ENCODE measurements around the gene SLC7A9. TPM values are rescaled to one million over a fixed set of nuclear protein-coding genes. Genes with fewer than 3 reads are reported as not detected.
"Not testable (repeated sequence)": the region's sequence is repeated elsewhere in the genome, so short reads cannot be mapped to it uniquely, and the experiment has no call there.

SLC7A9 gene
- total RNA-seq, 1 donor from 2014 or later = not detected

DNA sequence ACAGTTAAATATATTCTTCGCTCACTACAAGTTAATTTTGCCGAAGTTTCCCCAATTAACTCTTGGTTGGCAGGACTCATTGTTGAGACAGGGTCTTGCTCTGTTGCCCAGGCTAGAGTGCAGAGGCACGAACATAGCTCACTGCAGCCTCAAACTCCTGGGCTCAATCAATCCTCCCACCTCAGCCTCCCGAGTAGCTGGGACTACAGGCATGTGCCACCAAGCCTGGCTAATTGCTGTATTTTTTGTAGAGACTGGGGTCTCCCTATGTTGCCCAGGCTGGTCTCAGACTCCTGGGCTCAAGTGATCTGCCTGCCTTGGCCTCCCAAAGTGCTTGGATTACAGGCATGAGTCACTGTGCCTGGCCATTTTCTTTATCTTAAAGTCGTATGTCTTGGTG is 15.7 kb upstream of the SLC7A9 start:
- DNase-seq (ENCODE audit: low read depth) = not testable (repeated sequence)

DNA sequence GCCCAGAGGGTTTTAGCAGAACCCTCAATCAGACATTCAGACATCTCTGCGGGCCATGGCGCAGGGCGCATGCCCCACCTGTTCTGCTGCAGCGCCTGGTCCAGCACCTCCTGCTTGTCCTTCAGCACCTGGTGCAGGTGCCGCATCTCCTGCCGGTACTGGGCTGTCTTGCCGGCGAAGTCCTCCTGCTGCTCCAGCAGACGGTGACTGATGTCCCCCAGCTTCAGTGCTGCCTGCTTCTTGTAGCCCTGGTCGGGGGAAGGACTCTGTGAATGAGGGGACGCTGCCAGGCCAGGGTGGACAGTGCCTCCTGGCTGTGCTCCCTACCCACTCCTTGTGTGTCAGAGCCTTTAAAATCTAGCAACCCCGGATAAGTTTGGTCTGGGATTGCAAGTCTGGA is 12.2 kb upstream of the SLC7A9 start:
- no peak for DNase-seq (ENCODE audit: low read depth)

DNA sequence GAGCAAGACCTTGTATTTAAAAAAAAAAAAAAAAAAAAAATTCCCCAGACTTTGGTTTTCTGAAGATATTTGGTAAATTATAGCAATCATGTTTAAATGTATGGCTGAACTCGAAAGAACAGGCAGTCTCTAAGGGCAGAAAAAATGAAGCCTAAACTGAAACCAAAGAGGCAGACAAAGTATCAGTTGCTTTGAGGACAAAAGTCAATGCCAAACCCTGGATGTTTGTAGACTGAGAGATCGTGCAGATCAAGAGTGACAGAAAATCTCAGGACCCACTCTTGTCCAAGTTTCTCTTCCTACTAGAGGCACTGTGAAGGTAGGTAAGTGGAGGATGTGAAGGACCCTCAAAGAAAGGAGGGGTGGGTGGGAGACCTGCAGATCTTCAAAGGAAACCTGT is 11.1 kb upstream of the SLC7A9 start:
- no peak for DNase-seq (ENCODE audit: low read depth)

DNA sequence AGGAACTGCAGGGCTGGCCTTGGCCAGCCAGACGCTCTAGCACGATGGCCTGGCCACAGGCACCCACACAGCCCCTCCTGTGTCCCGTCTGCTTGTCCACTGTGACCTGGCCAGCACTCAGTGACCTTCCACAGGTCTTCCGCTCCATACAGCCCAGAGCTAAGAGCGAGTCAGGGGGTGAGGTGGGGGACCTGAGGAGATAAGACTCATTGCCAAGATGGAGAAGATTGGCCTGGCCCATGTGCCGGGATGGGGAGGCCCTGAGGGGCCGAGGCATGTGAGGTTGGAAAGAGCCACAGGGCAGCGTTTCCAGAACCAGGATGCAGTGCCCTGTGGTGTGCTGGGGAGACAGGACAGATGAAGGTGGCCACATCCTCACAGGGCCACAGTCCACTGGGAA is 10.2 kb upstream of the SLC7A9 start:
- no peak for DNase-seq (ENCODE audit: low read depth)

DNA sequence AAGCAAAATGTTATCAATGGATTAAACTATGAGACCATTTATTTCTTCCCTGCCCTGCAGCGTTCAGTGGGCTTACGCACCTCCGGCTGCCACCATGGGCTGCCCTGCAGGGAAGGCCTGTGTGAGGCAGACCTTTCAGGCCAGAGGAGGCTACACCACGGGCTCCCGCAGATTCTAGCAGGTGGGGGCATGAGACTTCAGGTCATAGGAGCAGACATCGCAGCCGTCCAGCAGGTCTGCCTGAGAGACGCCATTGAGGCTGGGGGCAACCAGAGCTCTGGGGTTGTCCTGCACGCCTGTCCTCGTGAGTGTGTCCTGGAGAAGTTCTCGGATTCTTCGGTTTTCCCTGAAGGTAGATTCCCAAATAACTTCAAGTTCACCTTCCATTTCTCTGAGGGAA is 9.4 kb upstream of the SLC7A9 start:
- no peak for DNase-seq (ENCODE audit: low read depth)

GRCh38 chr19:32877977-32878745 is 8.6 kb upstream of the SLC7A9 start:
- peak; percentile 28 for DNase-seq (ENCODE audit: low read depth)

DNA sequence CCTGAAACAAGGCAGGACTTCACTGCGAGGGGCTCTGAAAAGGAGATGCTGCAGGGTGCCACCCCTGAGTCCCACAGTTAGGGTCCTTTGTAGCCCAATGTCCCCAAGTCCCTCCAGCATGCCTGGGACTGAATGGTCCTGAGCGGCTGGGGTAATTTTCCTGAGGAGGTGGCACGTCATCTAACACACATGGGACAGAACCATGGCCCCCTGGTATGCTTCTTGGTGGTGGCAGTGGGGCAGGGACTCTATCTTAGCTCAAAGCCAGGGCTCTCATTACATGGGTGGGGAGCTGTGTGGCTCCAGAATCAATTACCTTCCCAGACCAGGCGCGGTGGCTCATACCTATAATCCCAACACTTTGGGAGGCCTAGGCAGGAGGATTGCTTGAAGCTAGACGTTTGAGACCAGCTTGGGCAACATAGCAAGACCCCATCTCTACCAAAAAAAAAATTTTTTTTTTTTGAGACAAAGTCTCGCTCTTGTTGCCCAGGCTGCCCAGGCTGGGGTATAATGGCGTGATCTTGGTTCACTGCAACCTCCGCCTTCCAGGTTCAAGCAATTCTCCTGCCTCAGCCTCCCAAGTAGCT is 7.9 kb upstream of the SLC7A9 start:
- DNase-seq (ENCODE audit: low read depth) = no peak

DNA sequence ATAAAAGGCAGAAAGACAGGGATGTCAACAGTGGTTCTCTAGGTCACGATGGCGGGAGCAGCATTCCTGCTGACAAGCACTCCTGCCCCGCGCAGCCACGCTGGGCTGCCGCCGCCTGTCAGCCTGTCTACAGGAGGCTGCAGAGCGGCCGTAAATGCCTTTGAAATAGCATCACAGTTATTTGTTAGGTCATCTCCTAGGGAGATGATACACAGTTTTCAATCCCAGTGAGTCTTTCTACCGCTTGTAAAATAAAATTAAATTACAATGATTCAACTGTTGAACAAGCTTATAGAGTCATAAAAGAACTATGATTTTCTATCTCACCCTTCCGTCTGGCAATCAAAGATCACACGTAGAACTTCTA is 7.3 kb upstream of the SLC7A9 start:
- no peak for DNase-seq (ENCODE audit: low read depth)

DNA sequence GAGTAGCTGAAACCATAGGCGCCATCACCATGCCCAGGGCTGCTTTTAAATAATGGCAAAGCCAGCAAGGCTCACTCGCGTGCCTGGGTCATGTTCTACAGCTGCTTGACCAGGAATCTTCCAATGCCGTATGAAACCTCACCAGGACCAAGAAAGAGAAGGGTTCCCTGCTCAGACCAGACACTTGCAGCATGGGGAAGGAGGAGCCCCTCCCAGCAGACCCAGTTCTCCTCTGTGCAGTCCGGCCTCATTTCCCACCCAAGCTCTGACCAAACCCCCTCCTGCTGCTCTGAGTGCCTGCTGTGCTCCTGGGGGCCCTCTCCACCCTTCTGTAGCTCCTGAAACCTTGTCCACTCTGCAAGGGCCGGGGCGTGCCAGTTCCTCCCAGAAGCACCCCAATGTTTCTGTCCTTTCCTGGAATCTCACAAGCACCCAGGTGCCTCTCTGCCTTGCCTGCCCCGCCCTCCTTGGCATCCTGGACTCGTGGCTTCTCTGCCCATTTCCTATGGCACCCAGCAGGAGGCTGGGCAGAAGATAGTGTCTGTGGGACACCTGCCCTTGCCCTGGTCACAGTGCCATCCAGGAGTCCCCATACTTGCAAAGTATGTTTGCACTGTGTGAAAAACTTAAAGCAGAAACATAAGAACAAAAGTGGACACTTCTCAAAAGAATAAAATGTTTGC is 6.8 kb upstream of the SLC7A9 start:
- no peak for DNase-seq (ENCODE audit: low read depth)

DNA sequence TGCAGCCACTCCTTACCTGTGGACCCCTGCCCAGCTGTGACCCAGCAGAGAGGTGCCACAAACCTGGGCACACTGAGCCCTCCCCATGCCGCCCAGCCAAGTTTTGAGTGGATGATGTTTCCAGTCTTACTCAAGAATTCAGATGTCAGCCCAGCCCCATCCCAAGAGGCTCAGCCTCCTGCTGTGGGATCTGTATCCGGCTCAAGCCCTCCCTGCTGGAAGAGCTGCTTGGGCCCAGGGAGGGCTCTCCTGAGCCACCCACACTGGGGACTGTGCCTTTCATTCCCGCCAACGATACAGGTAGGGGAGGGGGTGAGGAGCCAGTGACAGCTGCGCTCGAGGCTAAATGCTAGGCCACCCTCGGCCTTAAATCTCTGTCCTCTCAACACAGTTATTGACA is 5.9 kb upstream of the SLC7A9 start:
- DNase-seq (ENCODE audit: low read depth) = no peak

DNA sequence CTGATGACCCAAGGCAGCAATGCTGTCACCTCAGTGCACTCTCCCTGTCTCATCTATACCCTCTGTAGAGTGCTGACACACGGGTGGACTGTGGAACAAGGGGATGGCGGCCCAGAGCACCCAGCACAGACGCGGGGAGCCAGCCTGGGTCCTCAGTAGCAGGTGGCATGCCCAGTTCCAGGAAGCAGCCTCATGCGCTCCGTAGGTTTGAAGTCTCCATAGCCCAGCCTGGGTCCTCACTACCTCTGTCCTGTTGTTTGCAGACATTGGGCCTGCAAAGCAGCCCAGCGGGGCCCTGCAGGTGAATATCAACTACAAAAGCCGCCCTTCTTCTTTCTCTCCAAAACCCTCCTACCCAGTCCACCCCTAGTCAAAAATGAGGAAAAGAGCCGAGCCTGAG is 5.0 kb upstream of the SLC7A9 start:
- DNase-seq (ENCODE audit: low read depth) = no peak

DNA sequence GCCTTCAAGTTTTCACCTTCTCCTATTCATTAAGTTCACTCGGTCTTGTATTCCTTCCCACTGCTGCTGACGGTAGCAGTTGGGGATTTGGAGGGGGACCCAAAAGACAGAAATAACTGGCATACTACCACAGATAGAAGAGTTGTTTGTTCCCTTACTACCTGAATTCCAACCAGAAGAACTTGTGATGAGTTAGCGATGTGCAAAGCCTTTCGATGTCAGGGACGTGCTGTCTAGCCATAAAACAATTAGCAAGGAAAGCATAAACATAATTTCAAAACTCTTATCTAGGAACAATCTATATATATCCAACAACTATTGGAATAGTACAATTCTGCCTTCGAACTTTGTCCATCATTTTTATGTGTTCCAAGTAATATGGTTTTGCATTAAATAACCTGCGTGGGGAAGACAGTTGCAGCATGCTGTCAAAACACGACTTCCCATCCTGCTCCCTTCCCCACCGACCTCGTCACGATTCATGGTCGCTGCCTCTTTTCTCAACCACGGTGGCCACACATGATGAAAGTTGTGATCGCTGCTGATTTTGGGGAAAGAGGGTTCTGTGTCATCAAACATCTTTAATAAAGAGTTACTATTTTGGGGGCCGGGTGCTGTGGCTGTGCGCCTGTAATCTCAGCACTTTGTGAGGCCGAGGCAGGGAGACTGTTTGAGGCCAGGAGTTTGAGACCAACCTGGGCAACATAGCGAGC is 3.8 kb upstream of the SLC7A9 start:
- DNase-seq (ENCODE audit: low read depth) = no peak

GRCh38 chr19:32872391-32872790 is 2.8 kb upstream of the SLC7A9 start:
- DNase-seq (ENCODE audit: low read depth) = no peak

- DNase-seq (ENCODE audit: low read depth) = no peak
These were observed 1.4 kb upstream of the SLC7A9 start for GRCh38 chr19:32870981-32871451.

DNA sequence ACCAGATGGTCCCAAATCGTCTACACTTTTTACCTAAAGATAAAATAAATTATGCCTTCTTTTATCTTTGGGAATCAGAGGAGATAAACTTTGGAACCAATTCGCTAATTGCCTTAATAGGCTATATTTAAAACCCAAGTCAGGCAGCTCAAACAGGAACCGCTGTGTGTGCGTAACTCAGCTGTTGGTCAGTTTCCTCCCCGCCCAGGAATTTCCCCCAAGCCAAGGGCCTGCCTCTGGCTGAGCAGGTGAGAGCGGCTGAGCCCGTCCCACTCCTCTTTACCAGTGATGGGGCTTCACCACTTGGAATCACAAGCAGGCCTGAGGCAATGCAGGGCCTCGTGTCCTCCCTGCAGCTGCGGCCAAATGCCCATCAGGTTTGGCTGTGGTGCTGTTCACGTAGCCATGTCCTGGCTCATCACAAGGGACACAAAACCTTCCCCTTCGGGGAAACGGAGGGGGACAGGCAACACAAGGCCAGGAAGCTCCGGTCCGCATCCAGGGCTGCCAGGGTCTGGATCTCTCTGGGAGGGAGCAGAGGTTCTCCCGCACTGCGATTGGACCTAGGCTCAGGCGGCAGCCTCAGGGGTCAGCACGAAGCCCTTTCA is 503 bp upstream of the SLC7A9 start:
- DNase-seq (ENCODE audit: low read depth) = peak; percentile 80

GRCh38 chr19:32868206-32868950 is 1.2 kb downstream of the SLC7A9 start:
- DNase-seq (ENCODE audit: low read depth) = no peak

DNA sequence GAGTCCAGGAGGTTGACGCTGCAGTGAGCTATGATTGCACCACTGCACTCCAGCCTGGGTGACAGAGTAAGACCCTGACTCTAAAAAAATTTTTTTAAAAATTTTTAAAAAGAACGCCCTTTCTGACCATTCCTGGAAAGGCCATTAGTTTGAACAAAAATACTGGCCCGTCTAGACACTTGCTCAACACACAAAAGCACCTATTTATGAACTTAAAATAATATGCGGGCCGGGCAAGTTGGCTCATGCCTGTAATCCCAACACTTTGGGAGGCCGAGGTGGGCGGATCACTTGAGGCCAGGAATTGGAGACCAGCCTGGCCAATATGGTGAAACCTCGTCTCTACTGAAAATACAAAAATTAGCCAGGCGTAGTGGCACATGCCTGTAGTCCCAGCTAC is 2.1 kb downstream of the SLC7A9 start:
- not testable (repeated sequence) for DNase-seq (ENCODE audit: low read depth)

- DNase-seq (ENCODE audit: low read depth) = peak; percentile 87
These were observed 2.9 kb downstream of the SLC7A9 start for GRCh38 chr19:32866564-32867265.

GRCh38 chr19:32866061-32866460 is 3.5 kb downstream of the SLC7A9 start:
- peak; percentile 21 for DNase-seq (ENCODE audit: low read depth)

DNA sequence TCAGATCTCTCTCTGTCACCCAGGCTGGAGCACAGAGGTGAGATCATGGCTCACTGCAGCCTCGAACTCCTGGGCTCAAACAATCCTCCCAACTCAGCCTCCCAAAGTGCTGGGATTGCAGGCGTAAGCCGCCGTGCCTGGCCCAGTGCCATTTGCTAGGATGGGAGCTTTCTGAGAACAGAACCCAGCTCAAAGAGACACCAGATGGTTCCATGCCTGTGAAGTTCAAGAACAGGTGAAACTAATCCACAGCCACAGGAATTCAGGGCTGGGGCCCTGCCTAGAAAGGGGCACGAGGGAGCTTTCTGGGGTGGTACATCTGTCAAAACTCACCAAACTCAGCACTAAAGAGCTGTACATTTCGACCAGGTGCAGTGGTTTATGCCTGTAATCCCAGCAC is 4.2 kb downstream of the SLC7A9 start:
- peak; percentile 82 for DNase-seq (ENCODE audit: low read depth)
